Ishikawa (cell line): ENCODE data around the gene AGMO.

Experiments
- CEBPB ChIP-seq: IDR thresholded peaks from 2 replicates; pipeline ENCODE4 v1.6.1; 2012
- CREB1 ChIP-seq: IDR thresholded peaks from 2 replicates; pipeline ENCODE4 v1.6.1; 2012; ENCODE audit warnings: low read depth
- EGR1 ChIP-seq: IDR thresholded peaks from 2 replicates; pipeline ENCODE4 v1.6.1; 2012
- EP300 ChIP-seq: IDR thresholded peaks from 2 replicates; pipeline ENCODE4 v1.6.1; 2012; ENCODE audit warnings: borderline replicate concordance
- FOXM1 ChIP-seq: IDR thresholded peaks from 2 replicates; pipeline ENCODE4 v1.6.1; 2012; ENCODE audit warnings: low read depth, borderline replicate concordance
- MAX ChIP-seq: IDR thresholded peaks from 2 replicates; pipeline ENCODE4 v1.6.1; 2012
- NFIC ChIP-seq: IDR thresholded peaks from 2 replicates; pipeline ENCODE4 v1.6.1; 2012
- RAD21 ChIP-seq: IDR thresholded peaks from 2 replicates; pipeline ENCODE4 v1.6.1; 2012; ENCODE audit warnings: low read depth
- REST ChIP-seq: IDR thresholded peaks from 2 replicates; pipeline ENCODE4 v1.6.1; 2012; ENCODE audit warnings: low read depth, mild to moderate bottlenecking
- TAF1 ChIP-seq: IDR thresholded peaks from 2 replicates; pipeline ENCODE4 v1.6.1; 2012; ENCODE audit warnings: low read depth, mild to moderate bottlenecking
- TCF12 ChIP-seq: IDR thresholded peaks from 2 replicates; pipeline ENCODE4 v1.6.1; 2012; ENCODE audit warnings: low read depth
- TEAD4 ChIP-seq: IDR thresholded peaks from 2 replicates; pipeline ENCODE4 v1.6.1; 2012
- USF1 ChIP-seq: IDR thresholded peaks from 2 replicates; pipeline ENCODE4 v1.6.1; 2012
- YY1 ChIP-seq: IDR thresholded peaks from 2 replicates; pipeline ENCODE4 v1.6.1; 2012; ENCODE audit warnings: low read depth
- ZBTB7A ChIP-seq: IDR thresholded peaks from 2 replicates; pipeline ENCODE4 v1.6.1; 2012; ENCODE audit warnings: low read depth

Gene AGMO

GRCh38 chr7:15402436-15403136 lies 159.2 kb downstream of the AGMO start:
- TF ChIP-seq TAF1 (no peak), USF1 (no peak), YY1 (no peak), TCF12 (no peak), ZBTB7A (no peak), RAD21 (no peak), TEAD4 (no peak)

GRCh38 chr7:15400440-15400839 lies 161.4 kb downstream of the AGMO start:
- no peak for TF ChIP-seq ZBTB7A
- TF ChIP-seq MAX: no peak
- no peak for TF ChIP-seq CEBPB
- TF ChIP-seq TCF12: no peak
- no peak for TF ChIP-seq EGR1
- TF ChIP-seq USF1: no peak
- TF ChIP-seq EP300: no peak
- TF ChIP-seq RAD21: no peak
- TF ChIP-seq NFIC: no peak
- no peak for TF ChIP-seq FOXM1
- TF ChIP-seq REST: no peak
- no peak for TF ChIP-seq YY1
- TF ChIP-seq TEAD4: no peak
- no peak for TF ChIP-seq CREB1

GRCh38 chr7:15399441-15399840 lies 162.4 kb downstream of the AGMO start:
- TF ChIP-seq CEBPB (no peak), EP300 (no peak), TCF12 (no peak), EGR1 (no peak), TAF1 (no peak), TEAD4 (no peak), RAD21 (no peak), CREB1 (no peak), USF1 (no peak), NFIC (no peak), MAX (no peak), YY1 (no peak), FOXM1 (no peak)

GRCh38 chr7:15397922-15398760 lies 163.7 kb downstream of the AGMO start:
- TF ChIP-seq ZBTB7A (no peak), FOXM1 (no peak), TEAD4 (no peak), EP300 (no peak), YY1 (no peak), CEBPB (no peak), EGR1 (no peak), TCF12 (no peak), CREB1 (no peak), USF1 (no peak), RAD21 (no peak), NFIC (no peak), TAF1 (no peak), MAX (no peak), REST (no peak)
